GDM1 (cell line): ENCODE results near the gene DRC3.
"Not testable (repeated sequence)": the region's sequence is repeated elsewhere in the genome, so short reads cannot be mapped to it uniquely, and the experiment has no call there.

Experiments used
- DNase-seq: peaks from one replicate; lab custom pipeline; 2025; lab: John Stamatoyannopoulos, UW

Gene DRC3

GRCh38 chr17:17972126-17972951 is at the start of gene DRC3, which contains the start of gene TOM1L2:
DRC3 (plus strand) TSS chr17:17972862; CDS start chr17:17977599, 4,737 bp downstream.
TOM1L2 (minus strand) TSS chr17:17972400; CDS start chr17:17972313, 87 bp downstream.
- peak; percentile 99 for DNase-seq

- DNase-seq = no peak
These were observed 48.4 kb upstream of the DRC3 start for GRCh38 chr17:17924131-17924856.

- DNase-seq = no peak
These were observed 47.8 kb upstream of the DRC3 start for GRCh38 chr17:17924857-17925250.

GRCh38 chr17:17926036-17926435 is 46.6 kb upstream of the DRC3 start:
- no peak for DNase-seq

- DNase-seq = no peak
These were observed 45.7 kb upstream of the DRC3 start for GRCh38 chr17:17926840-17927449.

- DNase-seq = no peak
These were observed 44.0 kb upstream of the DRC3 start for GRCh38 chr17:17928398-17929287.

GRCh38 chr17:17929655-17930380 is 42.8 kb upstream of the DRC3 start:
- no peak for DNase-seq

- DNase-seq = no peak
These were observed 42.0 kb upstream of the DRC3 start for GRCh38 chr17:17930674-17931073.

- peak; percentile 21 for DNase-seq
These were observed 41.5 kb upstream of the DRC3 start for GRCh38 chr17:17931159-17931558.

GRCh38 chr17:17933775-17934174 is 38.9 kb upstream of the DRC3 start:
- DNase-seq = no peak

GRCh38 chr17:17934214-17934613 is 38.4 kb upstream of the DRC3 start:
- no peak for DNase-seq

- no peak for DNase-seq
These were observed 37.9 kb upstream of the DRC3 start for GRCh38 chr17:17934806-17935205.

GRCh38 chr17:17935321-17936271 is 37.1 kb upstream of the DRC3 start:
- DNase-seq = no peak

GRCh38 chr17:17937201-17937853 is 35.3 kb upstream of the DRC3 start:
- no peak for DNase-seq

GRCh38 chr17:17937958-17938357 is 34.7 kb upstream of the DRC3 start:
- DNase-seq = no peak

GRCh38 chr17:17938388-17939107 is 34.1 kb upstream of the DRC3 start:
- DNase-seq = no peak

GRCh38 chr17:17939941-17940340 is 32.7 kb upstream of the DRC3 start:
- DNase-seq = not testable (repeated sequence)

GRCh38 chr17:17940441-17940911 is 32.2 kb upstream of the DRC3 start:
- no peak for DNase-seq

GRCh38 chr17:17941015-17941414 is 31.6 kb upstream of the DRC3 start:
- DNase-seq = no peak
